ENCODE measurements around the gene USF3.
A peak's percentile ranks its signal among the peaks of the same experiment; 100 is the strongest.

USF3 gene

GRCh38 chr3:113606539-113607218 is 89.8 kb downstream of the USF3 start:
- TF ChIP-seq CTCF (IDR thresholded peaks at IDR 0.05), result no peak
- H3K27ac ChIP-seq, result peak overlapping the region; percentile 70

GRCh38 chr3:113602836-113603235 is 93.6 kb downstream of the USF3 start:
- H3K4me1 ChIP-seq (ENCODE audit: control insufficient read depth in 1 of 2, insufficient read depth in 1 of 2, low read depth in 1 of 2, low read length in 1 of 2), result peaks cover 22 to 28% of the 10 kb centered on the region in 2 experiments
- no peaks in the 10 kb centered on the region for H3K36me3 ChIP-seq
- no peak for TF ChIP-seq CTCF (IDR thresholded peaks at IDR 0.05)
- H3K4me3 ChIP-seq (ENCODE audit: low read depth in 1 of 2, low read length in 1 of 2), result no peak overlapping the region
- H3K9me3 ChIP-seq, result no peaks in the 10 kb centered on the region
- no peaks in the 10 kb centered on the region for H3K27me3 ChIP-seq
- H3K27ac ChIP-seq, result no peak overlapping the region

More at GRCh38 chr3:113606539-113607218, 89.8 kb downstream of the USF3 start:
- H3K36me3 ChIP-seq, result no peaks in the 10 kb centered on the region
- H3K27me3 ChIP-seq, result no peaks in the 10 kb centered on the region
- no peaks in the 10 kb centered on the region for H3K9me3 ChIP-seq
- peak overlapping the region in 1 of 2 experiments; percentile 6 for H3K4me3 ChIP-seq (ENCODE audit: low read depth in 1 of 2, low read length in 1 of 2)
- peaks cover 26 to 36% of the 10 kb centered on the region in 2 experiments for H3K4me1 ChIP-seq (ENCODE audit: control insufficient read depth in 1 of 2, insufficient read depth in 1 of 2, low read depth in 1 of 2, low read length in 1 of 2)

- H3K27me3 ChIP-seq, result no peaks in the 10 kb centered on the region
- H3K9me3 ChIP-seq, result no peaks in the 10 kb centered on the region
- H3K4me1 ChIP-seq (ENCODE audit: control insufficient read depth in 1 of 2, insufficient read depth in 1 of 2, low read depth in 1 of 2, low read length in 1 of 2), result peaks cover 16 to 23% of the 10 kb centered on the region in 2 experiments
- no peak for TF ChIP-seq CTCF (IDR thresholded peaks at IDR 0.05)
- no peak overlapping the region for H3K27ac ChIP-seq
- no peak overlapping the region for H3K4me3 ChIP-seq (ENCODE audit: low read depth in 1 of 2, low read length in 1 of 2)
- H3K36me3 ChIP-seq, result no peaks in the 10 kb centered on the region
These were observed 94.2 kb downstream of the USF3 start for GRCh38 chr3:113602256-113602655.

GRCh38 chr3:113601240-113601639 is 95.2 kb downstream of the USF3 start:
- Histone ChIP-seq H3K4me3 (ENCODE audit: low read depth in 1 of 2, low read length in 1 of 2) (no peak overlapping the region), H3K36me3 (no peaks in the 10 kb centered on the region), H3K27ac (no peak overlapping the region), H3K9me3 (no peaks in the 10 kb centered on the region), H3K27me3 (no peaks in the 10 kb centered on the region), H3K4me1 (ENCODE audit: control insufficient read depth in 1 of 2, insufficient read depth in 1 of 2, low read depth in 1 of 2, low read length in 1 of 2) (peaks cover 6 to 12% of the 10 kb centered on the region in 2 experiments)
- no peak for TF ChIP-seq CTCF (IDR thresholded peaks at IDR 0.05)

- Histone ChIP-seq H3K27me3 (no peaks in the 10 kb centered on the region), H3K4me3 (ENCODE audit: low read depth in 1 of 2, low read length in 1 of 2) (no peak overlapping the region), H3K4me1 (ENCODE audit: control insufficient read depth in 1 of 2, insufficient read depth in 1 of 2, low read depth in 1 of 2, low read length in 1 of 2) (peaks cover 0 to 6% of the 10 kb centered on the region in 2 experiments), H3K27ac (no peak overlapping the region), H3K9me3 (no peaks in the 10 kb centered on the region), H3K36me3 (no peaks in the 10 kb centered on the region)
- TF ChIP-seq CTCF (IDR thresholded peaks at IDR 0.05), result no peak
These were observed 95.8 kb downstream of the USF3 start for GRCh38 chr3:113600418-113601182.
